Measurements from ENCODE around the gene RASGRF2. TPM values are rescaled to one million over a fixed set of nuclear protein-coding genes. Genes with fewer than 3 reads are reported as not detected.

The RASGRF2 gene
- total RNA-seq, 1 donor from 2014 or later, result 19.4 TPM

DNA sequence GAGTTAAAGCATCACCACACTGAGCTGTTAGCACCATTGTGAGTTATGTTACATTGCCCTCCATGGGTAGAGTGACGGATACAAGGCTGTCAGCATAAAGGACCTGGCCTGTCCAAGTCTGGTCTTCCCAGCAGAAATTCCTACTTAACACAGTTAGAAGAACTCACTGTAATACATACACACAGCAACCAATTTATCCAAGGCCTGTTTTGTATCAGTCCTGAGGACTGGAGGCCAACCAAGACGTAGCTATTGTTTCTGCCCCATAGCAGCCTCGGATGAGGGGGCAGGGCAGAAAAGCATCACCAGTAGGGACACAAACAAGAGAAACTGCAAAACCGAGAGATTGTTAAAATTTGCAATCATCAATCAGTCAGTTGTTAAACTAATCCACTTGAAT, 206.9 kb downstream of the RASGRF2 start:
- H3K36me3 Mint-ChIP-seq (ENCODE audit: low read depth), result peaks cover 6% of the 10 kb centered on the region

DNA sequence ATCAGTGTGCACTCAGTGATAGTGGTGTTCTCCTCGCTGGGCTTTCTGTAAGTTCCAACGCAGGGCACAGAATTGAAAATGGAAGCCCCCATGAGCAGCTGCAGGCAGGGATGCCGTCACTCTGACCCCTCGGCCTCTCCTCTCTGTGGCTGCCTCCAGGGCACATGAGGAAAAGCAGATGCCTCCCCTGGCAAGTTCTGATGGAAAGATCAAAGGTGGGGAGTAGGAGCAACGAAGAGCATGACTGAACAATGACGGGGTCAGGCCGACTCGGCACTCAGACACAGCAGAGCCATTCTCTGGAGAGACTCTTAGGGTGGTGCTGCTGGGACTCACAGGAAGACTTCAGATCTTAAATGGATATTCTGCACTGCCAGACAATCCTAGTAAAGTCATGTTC, 207.4 kb downstream of the RASGRF2 start:
- Mint-ChIP-seq H3K4me1 (ENCODE audit: low read depth) (peaks cover 29% of the 10 kb centered on the region), H3K27me3 (ENCODE audit: low read depth) (no peaks in the 10 kb centered on the region), H3K4me3 (ENCODE audit: low read depth) (no peak overlapping the region), H3K36me3 (ENCODE audit: low read depth) (peaks cover 6% of the 10 kb centered on the region), H3K9me3 (no peaks in the 10 kb centered on the region), H3K27ac (no peak overlapping the region)
- intact Hi-C loops (cut with micrococcal nuclease), result loop anchor here (5.0 kb wide), 1 partner anchor 60 kb away; no protein-coding TSS in a partner anchor
- no peak for DNase-seq (ENCODE audit: low spot score)

More for the DNA sequence above, 206.9 kb downstream of the RASGRF2 start:
- H3K9me3 Mint-ChIP-seq, result no peaks in the 10 kb centered on the region
- intact Hi-C loops (cut with micrococcal nuclease), result loop anchor here (5.0 kb wide), 1 partner anchor 60 kb away; no protein-coding TSS in a partner anchor
- peaks cover 29% of the 10 kb centered on the region for H3K4me1 Mint-ChIP-seq (ENCODE audit: low read depth)
- no peak overlapping the region for H3K4me3 Mint-ChIP-seq (ENCODE audit: low read depth)
- H3K27ac Mint-ChIP-seq, result no peak overlapping the region
- no peaks in the 10 kb centered on the region for H3K27me3 Mint-ChIP-seq (ENCODE audit: low read depth)
- DNase-seq (ENCODE audit: low spot score), result no peak

DNA sequence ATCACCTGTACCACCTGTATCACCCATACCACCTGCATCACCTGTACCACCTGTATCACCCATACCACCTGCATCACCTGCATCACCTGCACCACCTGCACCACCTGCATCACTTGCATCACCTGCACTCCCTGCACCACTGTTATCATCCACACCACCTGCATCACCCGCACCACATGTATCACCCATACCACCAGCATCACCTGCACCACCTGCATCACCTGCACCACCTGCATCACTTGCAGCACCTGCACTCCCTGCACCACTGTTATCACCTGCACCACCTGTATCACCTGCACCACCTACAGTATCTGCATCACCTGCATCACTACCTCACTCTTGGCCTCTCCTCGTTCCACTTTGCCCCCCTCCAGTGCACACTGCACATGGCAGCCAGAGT, 209.8 kb downstream of the RASGRF2 start:
- intact Hi-C loops (cut with micrococcal nuclease), result loop anchor here (5.0 kb wide), 1 partner anchor 63 kb away; no protein-coding TSS in a partner anchor
- H3K9me3 Mint-ChIP-seq, result no peaks in the 10 kb centered on the region
- no peaks in the 10 kb centered on the region for H3K27me3 Mint-ChIP-seq (ENCODE audit: low read depth)
- no peak overlapping the region for H3K4me3 Mint-ChIP-seq (ENCODE audit: low read depth)
- no peak overlapping the region for H3K27ac Mint-ChIP-seq
- H3K36me3 Mint-ChIP-seq (ENCODE audit: low read depth), result peaks cover 6% of the 10 kb centered on the region
- no peak for DNase-seq (ENCODE audit: low spot score)
- peaks cover 15% of the 10 kb centered on the region for H3K4me1 Mint-ChIP-seq (ENCODE audit: low read depth)

DNA sequence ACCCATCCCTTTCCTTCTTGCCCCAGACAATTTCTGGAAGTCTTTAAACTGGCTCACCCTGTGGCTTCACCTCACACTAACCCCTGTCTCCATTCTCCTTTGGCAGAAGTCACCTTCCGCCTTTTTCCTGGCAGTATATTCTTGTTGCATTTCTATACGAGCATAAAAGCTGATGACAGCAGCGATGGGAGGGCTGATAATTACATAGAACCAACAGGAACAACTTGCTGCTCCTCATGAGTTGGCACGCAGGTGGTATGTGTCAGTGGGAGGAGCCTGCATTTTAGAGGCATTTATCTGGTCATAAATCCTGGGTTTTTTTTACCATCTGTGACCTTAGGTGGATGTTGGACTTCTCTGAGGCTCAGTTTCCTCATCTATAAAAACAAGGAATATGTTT, 211.6 kb downstream of the RASGRF2 start:
- H3K27ac Mint-ChIP-seq, result no peak overlapping the region
- no peaks in the 10 kb centered on the region for H3K27me3 Mint-ChIP-seq (ENCODE audit: low read depth)
- H3K36me3 Mint-ChIP-seq (ENCODE audit: low read depth), result peaks cover 6% of the 10 kb centered on the region
- no peak overlapping the region for H3K4me3 Mint-ChIP-seq (ENCODE audit: low read depth)
- H3K9me3 Mint-ChIP-seq, result no peaks in the 10 kb centered on the region
- intact Hi-C loops (cut with micrococcal nuclease), result no loop called here
- DNase-seq (ENCODE audit: low spot score), result no peak
- H3K4me1 Mint-ChIP-seq (ENCODE audit: low read depth), result peaks cover 16% of the 10 kb centered on the region

DNA sequence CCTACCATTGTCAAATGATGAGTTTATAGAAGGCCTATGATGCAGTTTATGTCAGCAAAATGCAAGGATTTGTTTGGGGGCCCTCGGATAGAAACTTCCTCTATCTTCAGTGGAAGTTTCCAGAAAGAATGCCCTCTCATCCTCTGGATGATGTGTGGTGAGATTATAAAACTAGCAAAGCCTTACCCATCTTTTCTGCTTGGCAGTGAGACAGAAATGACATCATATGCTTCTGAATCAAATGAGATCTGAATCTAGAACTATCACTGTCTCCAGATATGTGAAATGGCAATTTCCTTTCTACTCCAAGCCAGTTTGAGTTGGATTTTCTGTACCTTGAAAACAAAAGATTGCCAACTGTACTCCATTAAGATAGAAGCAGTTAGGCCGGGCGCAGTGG, 212.5 kb downstream of the RASGRF2 start:
- Mint-ChIP-seq H3K9me3 (no peaks in the 10 kb centered on the region), H3K27ac (no peak overlapping the region), H3K4me1 (ENCODE audit: low read depth) (peaks cover 20% of the 10 kb centered on the region), H3K27me3 (ENCODE audit: low read depth) (no peaks in the 10 kb centered on the region), H3K4me3 (ENCODE audit: low read depth) (no peak overlapping the region), H3K36me3 (ENCODE audit: low read depth) (peaks cover 6% of the 10 kb centered on the region)
- intact Hi-C loops (cut with micrococcal nuclease), result no loop called here
- DNase-seq (ENCODE audit: low spot score), result no peak

DNA sequence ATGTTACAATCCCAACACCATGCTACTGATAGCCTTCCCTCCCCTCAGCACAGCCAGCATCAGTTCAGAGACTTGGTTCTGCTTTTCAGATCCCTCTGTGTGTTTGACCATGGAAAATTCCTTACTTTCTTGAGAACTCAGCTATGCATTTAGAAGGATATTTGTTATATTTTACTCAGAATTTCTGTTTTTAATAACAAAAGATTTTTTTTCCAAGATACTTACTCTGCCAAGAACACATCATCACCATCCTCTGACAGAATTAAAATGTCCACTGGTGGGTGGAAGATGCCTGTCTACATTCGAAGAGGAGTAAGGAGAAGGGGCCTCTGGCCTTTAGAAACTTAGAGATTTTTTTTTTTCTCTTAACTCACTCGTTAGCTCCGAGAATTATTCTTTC, 216.9 kb downstream of the RASGRF2 start:
- H3K27ac Mint-ChIP-seq, result no peak overlapping the region
- no peak for DNase-seq (ENCODE audit: low spot score)
- H3K27me3 Mint-ChIP-seq (ENCODE audit: low read depth), result no peaks in the 10 kb centered on the region
- no peak overlapping the region for H3K4me3 Mint-ChIP-seq (ENCODE audit: low read depth)
- intact Hi-C loops (cut with micrococcal nuclease), result no loop called here
- H3K4me1 Mint-ChIP-seq (ENCODE audit: low read depth), result peaks cover 19% of the 10 kb centered on the region
- peaks cover under 1% of the 10 kb centered on the region for H3K36me3 Mint-ChIP-seq (ENCODE audit: low read depth)
- no peaks in the 10 kb centered on the region for H3K9me3 Mint-ChIP-seq

DNA sequence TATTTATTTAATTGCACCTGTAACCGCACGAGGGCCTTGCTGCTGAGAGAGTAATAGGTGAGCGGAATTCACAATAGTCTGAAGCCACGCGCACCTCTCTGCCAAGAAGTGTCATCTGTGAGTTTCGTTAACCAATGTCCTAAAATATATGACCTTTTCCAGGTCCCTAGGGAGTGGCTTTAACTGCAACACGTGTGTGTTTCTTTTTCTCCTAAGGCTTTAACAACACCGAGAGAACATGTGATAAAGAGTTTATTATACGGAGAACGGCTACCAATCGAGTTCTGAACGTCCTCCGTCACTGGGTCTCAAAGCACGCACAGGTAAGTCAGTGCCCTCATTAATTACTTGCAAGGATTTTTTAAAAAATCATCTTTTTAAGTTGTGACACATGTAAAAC, 219.8 kb downstream of the RASGRF2 start:
- Mint-ChIP-seq H3K36me3 (ENCODE audit: low read depth) (peaks cover 5% of the 10 kb centered on the region), H3K4me3 (ENCODE audit: low read depth) (no peak overlapping the region)
- intact Hi-C loops (cut with micrococcal nuclease), result loop anchor here (5.0 kb wide), 1 partner anchor 218 kb away; the partner anchor contains the start of gene RASGRF2

DNA sequence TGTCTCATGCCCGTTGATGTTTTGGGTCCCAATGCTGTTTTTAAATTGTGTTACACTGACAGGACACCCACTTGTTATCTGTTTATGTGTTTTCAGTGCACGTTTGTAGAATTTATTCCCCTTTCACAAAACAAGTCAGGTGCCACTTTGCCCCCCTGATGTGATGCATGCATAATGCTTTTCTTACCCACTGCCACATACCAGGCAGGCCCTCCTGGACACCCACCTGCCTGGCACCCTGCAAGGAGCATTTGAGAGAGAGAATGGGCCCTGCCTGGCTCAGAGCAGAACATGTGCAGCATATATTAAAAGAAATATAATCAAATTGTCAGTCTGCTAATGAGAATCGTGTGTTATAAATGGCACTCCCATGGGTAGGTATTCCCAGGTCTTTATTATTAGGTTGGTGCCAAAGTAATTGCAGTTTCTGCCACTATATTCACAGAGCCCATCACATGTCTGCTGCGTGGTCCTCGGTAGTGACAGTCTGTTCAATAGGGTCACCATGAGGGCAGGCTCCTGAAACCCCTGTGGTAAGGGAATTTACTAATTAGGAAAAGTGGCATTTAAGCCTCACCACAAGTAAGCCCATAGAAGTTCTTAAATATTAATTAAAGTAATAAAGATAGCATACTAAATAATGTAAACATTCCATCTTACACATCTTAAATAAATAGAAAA, 220.8 kb downstream of the RASGRF2 start:
- Mint-ChIP-seq H3K27me3 (ENCODE audit: low read depth) (no peaks in the 10 kb centered on the region), H3K4me3 (ENCODE audit: low read depth) (no peak overlapping the region), H3K36me3 (ENCODE audit: low read depth) (peaks cover 5% of the 10 kb centered on the region), H3K27ac (no peak overlapping the region), H3K9me3 (no peaks in the 10 kb centered on the region), H3K4me1 (ENCODE audit: low read depth) (peaks cover 38% of the 10 kb centered on the region)
- no peak for DNase-seq (ENCODE audit: low spot score)
- intact Hi-C loops (cut with micrococcal nuclease), result loop anchor here (5.0 kb wide), 1 partner anchor 219 kb away; the partner anchor contains the start of gene RASGRF2

More for the DNA sequence above, 219.8 kb downstream of the RASGRF2 start:
- H3K9me3 Mint-ChIP-seq, result no peaks in the 10 kb centered on the region
- H3K27me3 Mint-ChIP-seq (ENCODE audit: low read depth), result no peaks in the 10 kb centered on the region
- no peak overlapping the region for H3K27ac Mint-ChIP-seq
- no peak for DNase-seq (ENCODE audit: low spot score)
- peaks cover 38% of the 10 kb centered on the region for H3K4me1 Mint-ChIP-seq (ENCODE audit: low read depth)

DNA sequence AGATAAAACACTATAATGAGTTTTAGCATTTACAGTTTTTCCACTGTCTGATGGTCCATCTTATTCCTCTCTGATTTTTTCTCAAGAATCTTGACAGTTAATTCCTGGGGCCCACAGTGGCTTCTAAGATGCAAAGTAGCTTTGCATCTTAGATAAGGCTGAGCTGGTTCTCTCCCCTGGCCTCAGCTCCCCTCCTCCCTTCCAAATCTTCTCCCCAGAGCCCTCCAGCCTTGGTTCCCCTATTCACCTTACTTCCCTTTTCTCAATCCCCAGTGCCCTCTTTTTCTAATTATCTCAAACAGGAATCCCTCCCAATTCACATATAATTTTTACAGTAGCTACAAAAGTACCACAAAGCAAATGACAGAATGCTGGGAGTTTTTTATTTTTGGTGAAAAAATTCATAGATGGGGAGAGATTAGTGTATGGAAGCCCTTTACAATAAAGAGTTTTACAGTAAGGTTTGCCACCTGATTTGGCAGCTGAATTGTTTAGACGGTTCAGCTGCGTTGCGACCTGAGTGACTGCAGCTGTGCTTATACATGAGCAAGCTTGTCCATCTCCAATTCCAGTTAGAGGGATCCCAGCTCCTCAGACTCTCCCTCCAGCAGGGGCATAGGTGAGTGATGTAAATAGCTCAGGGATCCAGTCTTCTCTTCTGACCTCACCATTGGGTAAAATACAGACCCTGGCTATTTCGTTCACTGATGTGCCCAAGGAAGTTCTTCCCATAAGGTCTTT, 221.6 kb downstream of the RASGRF2 start:
- no peak for DNase-seq (ENCODE audit: low spot score)
- Mint-ChIP-seq H3K4me1 (ENCODE audit: low read depth) (peaks cover 34% of the 10 kb centered on the region), H3K27ac (no peak overlapping the region), H3K36me3 (ENCODE audit: low read depth) (peaks cover 5% of the 10 kb centered on the region), H3K27me3 (ENCODE audit: low read depth) (no peaks in the 10 kb centered on the region), H3K9me3 (no peaks in the 10 kb centered on the region), H3K4me3 (ENCODE audit: low read depth) (no peak overlapping the region)
- intact Hi-C loops (cut with micrococcal nuclease), result loop anchor here (5.0 kb wide), 1 partner anchor 219 kb away; the partner anchor contains the start of gene RASGRF2

DNA sequence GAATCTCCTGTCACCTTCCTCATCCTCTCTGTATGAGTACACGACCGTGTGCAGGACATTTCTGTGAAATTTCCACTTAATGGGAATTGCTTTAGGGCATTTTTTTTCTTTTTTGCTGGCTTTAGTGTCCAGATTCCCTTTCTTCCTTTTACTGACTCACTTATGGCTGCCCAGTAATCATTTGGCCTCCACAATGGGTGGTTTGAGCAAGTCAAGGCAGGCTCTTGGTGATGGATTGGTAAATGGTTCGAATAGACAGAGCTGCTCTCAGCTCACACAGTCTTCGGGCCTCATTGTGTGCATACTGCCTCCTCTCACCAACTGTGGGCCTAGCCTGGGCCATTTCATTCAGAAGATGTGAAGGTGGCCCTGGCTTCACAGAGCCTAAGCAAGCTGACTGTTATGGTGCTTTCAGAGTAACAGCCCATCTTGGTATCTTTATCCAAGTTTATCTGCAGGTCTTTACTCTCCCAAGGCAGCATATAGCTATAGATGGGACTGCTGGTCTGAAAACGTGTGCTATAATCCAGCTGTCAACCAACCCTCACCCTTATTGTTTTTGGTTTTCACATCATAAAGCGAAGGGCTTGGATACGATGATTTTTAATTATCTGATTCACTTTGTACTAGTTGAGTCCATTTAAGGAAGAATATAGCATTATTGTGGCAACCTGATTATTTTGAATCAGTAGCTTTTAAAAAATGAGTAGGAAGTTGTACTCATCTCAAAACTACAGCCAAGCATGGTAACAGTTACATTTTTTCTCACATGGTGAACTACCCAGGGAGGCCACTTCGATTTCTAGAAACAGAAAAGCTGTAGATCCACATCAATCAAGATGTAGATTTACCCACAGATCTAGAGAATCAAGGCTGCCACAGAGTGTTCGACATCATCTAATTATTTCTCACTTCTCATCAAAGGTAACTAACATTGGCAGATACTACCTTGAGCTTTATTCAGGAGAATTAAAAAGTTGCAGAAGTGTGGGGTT, 222.5 kb downstream of the RASGRF2 start:
- intact Hi-C loops (cut with micrococcal nuclease), result loop anchor here (5.0 kb wide), 1 partner anchor 220 kb away; the partner anchor contains the start of gene RASGRF2

DNA sequence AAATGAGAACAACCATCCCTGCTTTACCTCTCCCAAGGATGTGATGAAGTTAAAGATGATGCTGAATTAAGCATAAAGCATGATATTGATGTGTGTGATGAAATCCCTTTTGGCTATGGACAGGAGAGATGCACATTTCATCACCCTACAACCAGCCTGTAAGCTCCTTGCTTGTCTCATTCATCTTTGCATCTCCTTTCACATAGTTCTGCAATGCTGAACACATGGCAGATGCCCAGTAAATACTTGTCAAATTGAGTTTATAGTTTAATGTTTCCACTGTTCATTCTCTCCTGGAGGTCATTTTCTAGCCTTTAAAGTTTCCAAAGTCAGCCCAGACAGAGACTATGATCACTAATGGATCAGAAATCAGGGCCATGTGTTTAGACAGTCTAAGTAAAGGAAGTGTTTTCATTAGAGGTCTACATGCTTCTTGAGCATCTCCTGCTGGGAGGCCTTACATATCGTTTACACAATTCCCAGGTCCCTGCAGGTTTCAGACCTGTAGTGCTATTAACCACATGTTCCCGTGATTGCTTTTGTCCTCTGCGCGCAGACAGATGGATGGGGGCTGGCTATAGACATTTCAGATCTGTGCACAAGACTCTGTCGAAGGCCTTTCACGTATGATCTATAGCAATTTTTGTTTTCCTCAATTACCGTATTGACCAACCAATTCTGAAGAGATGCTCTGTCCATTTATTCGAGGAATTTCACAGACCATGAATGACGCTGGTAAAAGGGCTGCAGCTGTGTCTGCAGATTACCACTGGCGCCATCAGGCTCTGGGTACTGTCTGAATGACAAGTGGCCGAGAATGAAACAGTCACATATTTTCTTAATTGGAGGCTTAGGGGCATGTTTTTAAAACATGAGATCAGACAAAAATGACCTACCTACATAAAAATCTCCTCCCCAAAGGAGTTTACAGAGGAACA, 223.9 kb downstream of the RASGRF2 start:
- Mint-ChIP-seq H3K4me3 (ENCODE audit: low read depth) (no peak overlapping the region), H3K27ac (no peak overlapping the region), H3K4me1 (ENCODE audit: low read depth) (peaks cover 34% of the 10 kb centered on the region), H3K9me3 (no peaks in the 10 kb centered on the region), H3K27me3 (ENCODE audit: low read depth) (no peaks in the 10 kb centered on the region), H3K36me3 (ENCODE audit: low read depth) (peaks cover 5% of the 10 kb centered on the region)
- intact Hi-C loops (cut with micrococcal nuclease), result loop anchor here (5.0 kb wide), 1 partner anchor 222 kb away; the partner anchor contains the start of gene RASGRF2
- no peak for DNase-seq (ENCODE audit: low spot score)

More for the DNA sequence above, 222.5 kb downstream of the RASGRF2 start:
- peaks cover 32% of the 10 kb centered on the region for H3K4me1 Mint-ChIP-seq (ENCODE audit: low read depth)
- H3K36me3 Mint-ChIP-seq (ENCODE audit: low read depth), result peaks cover 5% of the 10 kb centered on the region
- peak overlapping the region; percentile 3 for H3K27ac Mint-ChIP-seq
- no peaks in the 10 kb centered on the region for H3K9me3 Mint-ChIP-seq
- H3K4me3 Mint-ChIP-seq (ENCODE audit: low read depth), result no peak overlapping the region
- no peaks in the 10 kb centered on the region for H3K27me3 Mint-ChIP-seq (ENCODE audit: low read depth)
- no peak for DNase-seq (ENCODE audit: low spot score)

Data from activated T-helper 2 cell treated with anti-CD3 and anti-CD28 coated beads, Interferon-gamma antibody, Interleukin-2, Interleukin-4, amounts not matched to agents 10 μg/mL and 5 μg/mL and 100 μg/mL, durations not matched to agents 14 hours and 24 hours and 36 hours (primary cell).